ENCODE results near the gene DNAAF5. TPM values are rescaled to one million over a fixed set of nuclear protein-coding genes. Genes with fewer than 3 reads are reported as not detected.
A peak's percentile ranks its signal among the peaks of the same experiment; 100 is the strongest.

Gene DNAAF5
- total RNA-seq, 1 donor from 2014 or later = 15.3 TPM

GRCh38 chr7:781936-782529 is 55.5 kb downstream of the DNAAF5 start:
- no peak overlapping the region for H3K27ac Mint-ChIP-seq (ENCODE audit: unreplicated experiment)
- no peaks in the 10 kb centered on the region for H3K9me3 Mint-ChIP-seq (ENCODE audit: low read depth)
- no peak overlapping the region for H3K4me3 Mint-ChIP-seq (ENCODE audit: unreplicated experiment)
- peaks cover 43% of the 10 kb centered on the region for H3K4me1 Mint-ChIP-seq (ENCODE audit: low read depth)
- H3K27me3 Mint-ChIP-seq (ENCODE audit: low read depth) = no peaks in the 10 kb centered on the region
- no peak for TF ChIP-seq CTCF (IDR thresholded peaks at IDR 0.05)
- DNase-seq (ENCODE audit: low spot score) = no peak
- H3K36me3 Mint-ChIP-seq (ENCODE audit: low read depth) = peaks cover 22% of the 10 kb centered on the region

GRCh38 chr7:782718-783449 is 56.4 kb downstream of the DNAAF5 start:
- no peaks in the 10 kb centered on the region for H3K27me3 Mint-ChIP-seq (ENCODE audit: low read depth)
- H3K36me3 Mint-ChIP-seq (ENCODE audit: low read depth) = peaks cover 18% of the 10 kb centered on the region
- no peak overlapping the region for H3K4me3 Mint-ChIP-seq (ENCODE audit: unreplicated experiment)
- DNase-seq (ENCODE audit: low spot score) = no peak
- H3K27ac Mint-ChIP-seq (ENCODE audit: unreplicated experiment) = no peak overlapping the region
- peaks cover 40% of the 10 kb centered on the region for H3K4me1 Mint-ChIP-seq (ENCODE audit: low read depth)
- H3K9me3 Mint-ChIP-seq (ENCODE audit: low read depth) = no peaks in the 10 kb centered on the region
- TF ChIP-seq CTCF (IDR thresholded peaks at IDR 0.05) = no peak

- no peak for DNase-seq (ENCODE audit: low spot score)
- H3K4me3 Mint-ChIP-seq (ENCODE audit: unreplicated experiment) = no peak overlapping the region
Measured at GRCh38 chr7:783556-784490, 57.3 kb downstream of the DNAAF5 start.

GRCh38 chr7:784971-785370 is 58.5 kb downstream of the DNAAF5 start:
- H3K9me3 Mint-ChIP-seq (ENCODE audit: low read depth) = no peaks in the 10 kb centered on the region
- H3K4me1 Mint-ChIP-seq (ENCODE audit: low read depth) = peaks cover 21% of the 10 kb centered on the region
- H3K27ac Mint-ChIP-seq (ENCODE audit: unreplicated experiment) = no peak overlapping the region
- TF ChIP-seq CTCF (IDR thresholded peaks at IDR 0.05) = no peak
- H3K27me3 Mint-ChIP-seq (ENCODE audit: low read depth) = no peaks in the 10 kb centered on the region
- no peak overlapping the region for H3K4me3 Mint-ChIP-seq (ENCODE audit: unreplicated experiment)
- peaks cover 22% of the 10 kb centered on the region for H3K36me3 Mint-ChIP-seq (ENCODE audit: low read depth)
- DNase-seq (ENCODE audit: low spot score) = no peak

More at GRCh38 chr7:783556-784490, 57.3 kb downstream of the DNAAF5 start:
- H3K27me3 Mint-ChIP-seq (ENCODE audit: low read depth) = no peaks in the 10 kb centered on the region
- no peak for TF ChIP-seq CTCF (IDR thresholded peaks at IDR 0.05)
- peaks cover 32% of the 10 kb centered on the region for H3K4me1 Mint-ChIP-seq (ENCODE audit: low read depth)
- H3K36me3 Mint-ChIP-seq (ENCODE audit: low read depth) = peaks cover 20% of the 10 kb centered on the region
- H3K9me3 Mint-ChIP-seq (ENCODE audit: low read depth) = no peaks in the 10 kb centered on the region
- H3K27ac Mint-ChIP-seq (ENCODE audit: unreplicated experiment) = peak overlapping the region; percentile 65

- Mint-ChIP-seq H3K9me3 (ENCODE audit: low read depth) (no peaks in the 10 kb centered on the region), H3K27ac (ENCODE audit: unreplicated experiment) (no peak overlapping the region), H3K4me3 (ENCODE audit: unreplicated experiment) (no peak overlapping the region), H3K27me3 (ENCODE audit: low read depth) (no peaks in the 10 kb centered on the region), H3K4me1 (ENCODE audit: low read depth) (peaks cover 16% of the 10 kb centered on the region), H3K36me3 (ENCODE audit: low read depth) (peaks cover 22% of the 10 kb centered on the region)
- no peak for TF ChIP-seq CTCF (IDR thresholded peaks at IDR 0.05)
- DNase-seq (ENCODE audit: low spot score) = no peak
Measured at GRCh38 chr7:785416-785815, 58.9 kb downstream of the DNAAF5 start.
